Right atrium auricular region (tissue), 2 donors: ENCODE data around the gene EYA2. TPM values are rescaled to one million over a fixed set of nuclear protein-coding genes. Genes with fewer than 3 reads are reported as not detected.

Experiments
- DNase-seq: peaks from one replicate; pipeline ENCODE4 v3.0.0-alpha.2; 2019; ENCODE audit warnings: low spot score
- H3K27ac ChIP-seq, 2 donors: fragments of 200-600 bp; sonication (generic); 1 replicate in 1 of 2; 2 replicates in 1 of 2; pipeline ENCODE4 v1.5.1; 2016 to 2019
- H3K27me3 ChIP-seq, 2 donors: fragments of 200-600 bp; sonication (generic); one replicate each; pipeline versions ENCODE4 v1.5.1 to v1.6.0; 2017 to 2019
- H3K36me3 ChIP-seq: fragments of 200-600 bp; sonication (generic); one replicate; pipeline ENCODE4 v1.5.1; 2016
- H3K4me1 ChIP-seq, 2 donors: fragments of 200-600 bp; sonication (generic); one replicate each; pipeline versions ENCODE4 v1.5.1 to v1.6.0; 2017 to 2019
- H3K4me3 ChIP-seq, 2 donors: fragments of 200-600 bp; sonication (generic); 1 replicate in 1 of 2; 2 replicates in 1 of 2; pipeline ENCODE4 v1.5.1; 2017 to 2019; ENCODE audit warnings: mild to moderate bottlenecking in 1 of 2, moderate library complexity in 1 of 2
- H3K9me3 ChIP-seq, 2 donors: fragments of 200-600 bp; sonication (generic); one replicate each; pipeline ENCODE4 v1.5.1; 2019
- CTCF ChIP-seq, 2 donors: fragments of 200-600 bp; sonication (generic); IDR thresholded peaks; one replicate each; pipeline ENCODE4 v1.5.1; 2019; ENCODE audit warnings: antibody characterized with exemption in 2 of 2
- total RNA-seq, 2 donors: library from RNA; depleted of rRNA; stranded (reverse); fragments of >200 nt; gene quantifications; one replicate each; pipeline ENCODE4 v1.1.0, GENCODE V29; 2016

The EYA2 gene
- total RNA-seq, 2 donors from 2014 or later = 0.30 to 2.6 TPM

DNA sequence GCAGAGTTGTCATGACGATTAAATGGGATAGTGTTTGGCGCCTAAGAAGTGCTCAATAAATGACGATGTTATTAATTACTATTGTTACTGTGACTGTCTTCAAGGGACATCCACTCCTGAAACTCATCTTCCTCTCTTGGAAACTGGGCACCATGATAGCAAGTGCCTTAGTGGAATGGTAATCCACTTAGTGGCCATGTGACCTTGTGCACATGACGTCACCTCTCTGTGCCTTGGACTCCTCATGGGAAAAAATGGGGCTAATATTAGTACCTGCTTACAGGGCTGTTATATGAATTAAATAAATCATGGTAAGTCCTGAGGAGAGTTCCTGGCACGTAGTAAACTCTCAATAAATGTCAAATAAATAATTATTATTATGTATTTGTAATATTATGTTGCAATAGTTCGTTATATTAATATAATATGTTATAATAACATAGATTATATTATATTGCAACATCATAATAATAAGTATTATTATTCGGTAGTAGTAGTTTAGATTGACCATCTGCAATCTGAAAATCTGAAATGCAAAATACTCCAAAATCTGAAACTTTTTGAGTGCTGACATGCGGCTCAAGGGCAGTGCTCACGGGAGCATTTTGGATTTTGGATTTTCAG is 40.9 kb downstream of the EYA2 start:
- Histone ChIP-seq H3K4me1 (peaks cover 0 to 18% of the 10 kb centered on the region in 2 donors), H3K9me3 (no peaks in the 10 kb centered on the region), H3K4me3 (no peak overlapping the region), H3K27ac (no peak overlapping the region), H3K36me3 (no peaks in the 10 kb centered on the region), H3K27me3 (no peaks in the 10 kb centered on the region)
- TF ChIP-seq CTCF (IDR thresholded peaks at IDR 0.05) = no peak
- DNase-seq = no peak

GRCh38 chr20:46936415-46937156 is 41.9 kb downstream of the EYA2 start:
- peaks cover 0 to 8% of the 10 kb centered on the region in 2 donors for H3K4me1 ChIP-seq
- H3K27ac ChIP-seq = no peak overlapping the region
- no peak for DNase-seq
- no peak overlapping the region for H3K4me3 ChIP-seq
- TF ChIP-seq CTCF (IDR thresholded peaks at IDR 0.05) = no peak
- no peaks in the 10 kb centered on the region for H3K36me3 ChIP-seq
- no peaks in the 10 kb centered on the region for H3K27me3 ChIP-seq
- no peaks in the 10 kb centered on the region for H3K9me3 ChIP-seq

DNA sequence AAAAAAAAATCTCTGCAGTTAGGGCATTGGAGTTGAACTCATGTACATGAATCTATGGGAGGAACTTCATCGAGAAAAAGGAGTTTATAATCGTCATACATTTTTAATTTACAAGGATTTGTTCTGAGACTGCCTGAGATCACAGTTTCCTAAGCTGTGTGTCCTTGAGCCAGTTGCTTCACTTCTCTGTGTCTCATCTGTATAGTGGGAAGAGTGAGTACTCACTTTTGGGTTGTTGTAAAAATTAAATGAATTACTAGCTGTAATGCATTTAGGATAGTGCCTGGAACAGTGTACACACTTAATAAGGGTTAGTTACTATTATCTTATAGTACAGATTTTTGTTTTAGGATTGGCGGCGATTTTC is 42.5 kb downstream of the EYA2 start:
- no peaks in the 10 kb centered on the region for H3K36me3 ChIP-seq
- no peaks in the 10 kb centered on the region for H3K27me3 ChIP-seq
- no peak for TF ChIP-seq CTCF (IDR thresholded peaks at IDR 0.05)

DNA sequence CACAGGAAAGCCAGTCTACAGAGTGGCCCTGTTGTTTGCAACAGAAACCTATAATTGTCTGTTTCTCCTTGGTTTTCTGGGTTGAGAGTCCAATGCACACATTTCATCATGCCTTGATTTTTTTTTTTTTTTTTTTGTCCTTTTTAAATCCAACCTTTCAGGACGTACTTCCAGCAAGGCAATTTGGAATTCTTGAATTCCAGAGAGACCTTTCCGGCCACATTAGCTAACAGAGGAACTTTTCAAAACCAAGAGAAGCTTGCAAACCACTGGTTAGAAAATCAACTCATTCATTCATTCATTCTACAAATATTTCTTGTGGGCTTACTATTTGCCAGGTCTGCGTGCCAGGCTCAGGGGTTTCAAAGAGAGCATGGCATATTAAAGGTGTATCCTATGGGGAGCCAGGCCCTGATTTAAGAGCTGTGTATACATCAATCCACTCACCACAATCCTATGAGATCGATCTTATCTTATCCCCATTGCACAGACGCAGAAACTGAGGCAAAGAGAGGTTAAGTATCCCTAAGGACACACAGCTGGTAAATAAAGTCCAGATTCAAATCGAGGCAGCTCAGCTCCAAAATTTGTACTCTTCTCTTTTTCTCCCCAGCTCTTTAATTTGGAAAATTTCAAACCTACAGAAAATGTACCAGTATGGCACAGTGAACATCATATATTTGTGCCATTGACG is 43.0 kb downstream of the EYA2 start:
- Histone ChIP-seq H3K9me3 (no peaks in the 10 kb centered on the region), H3K4me3 (no peak overlapping the region), H3K36me3 (no peaks in the 10 kb centered on the region), H3K4me1 (no peaks in the 10 kb centered on the region), H3K27ac (no peak overlapping the region), H3K27me3 (no peaks in the 10 kb centered on the region)
- DNase-seq = no peak
- no peak for TF ChIP-seq CTCF (IDR thresholded peaks at IDR 0.05)

More for the DNA sequence above, 42.5 kb downstream of the EYA2 start:
- DNase-seq = no peak
- no peak overlapping the region for H3K27ac ChIP-seq
- no peaks in the 10 kb centered on the region for H3K9me3 ChIP-seq
- peaks cover 0 to 2% of the 10 kb centered on the region in 2 donors for H3K4me1 ChIP-seq
- no peak overlapping the region for H3K4me3 ChIP-seq

DNA sequence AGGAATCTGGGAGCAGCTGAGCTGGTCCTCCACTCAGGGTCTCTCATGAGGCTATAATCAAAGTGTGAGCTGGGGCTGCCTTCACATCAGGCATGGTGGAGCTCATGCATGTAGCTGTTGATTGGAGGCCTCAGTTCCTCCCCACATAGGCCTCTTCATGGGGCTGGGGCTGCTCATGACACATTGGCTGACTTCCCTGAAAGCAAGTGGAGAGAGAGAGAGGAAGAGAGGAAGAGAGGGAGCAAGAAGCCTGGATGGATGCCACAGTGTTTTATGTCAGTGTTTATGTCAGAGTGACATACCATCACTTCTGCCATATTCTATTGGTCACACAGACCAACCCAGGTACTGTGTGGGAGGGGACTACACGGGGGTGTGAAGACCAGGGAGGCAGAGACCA is 43.8 kb downstream of the EYA2 start:
- no peak for TF ChIP-seq CTCF (IDR thresholded peaks at IDR 0.05)
- Histone ChIP-seq H3K36me3 (no peaks in the 10 kb centered on the region), H3K27me3 (no peaks in the 10 kb centered on the region), H3K27ac (no peak overlapping the region), H3K4me3 (no peak overlapping the region), H3K9me3 (no peaks in the 10 kb centered on the region), H3K4me1 (no peaks in the 10 kb centered on the region)
- DNase-seq = no peak
